ENCODE data around the gene TRIM43.
"Not testable (repeated sequence)": the region's sequence is repeated elsewhere in the genome, so short reads cannot be mapped to it uniquely, and the experiment has no call there.

GRCh38 chr2:95642360-95642759 lies 50.6 kb downstream of the TRIM43 start:
- not testable (repeated sequence) for TF ChIP-seq EZH2phosphoT487 (IDR thresholded peaks at IDR 0.05; ENCODE audit: insufficient read depth, low read depth); EZH2 (IDR thresholded peaks at IDR 0.05; ENCODE audit: insufficient read depth, poor library complexity, severe bottlenecking)

All from GM23248 (cell line).